Measurements from ENCODE around the gene TMEM131L.

- no peak for TF ChIP-seq CTCF (IDR thresholded peaks at IDR 0.05)
- TF ChIP-seq POLR2A (IDR thresholded peaks at IDR 0.05), result no peak
- no peak for TF ChIP-seq EP300 (IDR thresholded peaks at IDR 0.05)
Observed at GRCh38 chr4:153661215-153661822, 195.2 kb downstream of the TMEM131L start.
